ENCODE measurements around the gene ERN2. TPM values are rescaled to one million over a fixed set of nuclear protein-coding genes. Genes with fewer than 3 reads are reported as not detected.
A peak's percentile ranks its signal among the peaks of the same experiment; 100 is the strongest.

The ERN2 gene
- total RNA-seq, 6 experiments from 2014 or later = not detected

GRCh38 chr16:23640931-23641765 lies 71.9 kb downstream of the ERN2 start, which contains the start of the genes DCTN5 and PALB2:
Gene DCTN5, plus strand, starts transcription at chr16:23641466. Its CDS starts 77 bp downstream, at chr16:23641543.
Gene PALB2, minus strand, starts transcription at chr16:23641310. Its CDS starts 153 bp downstream, at chr16:23641157.
- no peak for TF ChIP-seq CTCF (IDR thresholded peaks at IDR 0.05)
- Mint-ChIP-seq H3K9me3 (no peaks in the 10 kb centered on the region), H3K4me3 (peak within 1 kb of the TSS; percentile 100), H3K27me3 (ENCODE audit: insufficient read depth) (peaks cover 1% of the 10 kb centered on the region), H3K27ac (peak within 1 kb of the TSS; percentile 96), H3K4me1 (ENCODE audit: low read depth) (peaks cover 25% of the 10 kb centered on the region), H3K36me3 (ENCODE audit: low read depth) (peaks cover 47% of the 10 kb centered on the region)
- peak; percentile 94 for DNase-seq

GRCh38 chr16:23640615-23640930 lies 72.4 kb downstream of the ERN2 start:
- Mint-ChIP-seq H3K4me3 (peak overlapping the region; percentile 100), H3K9me3 (no peaks in the 10 kb centered on the region), H3K27ac (peak overlapping the region; percentile 96), H3K27me3 (ENCODE audit: insufficient read depth) (peaks cover 1% of the 10 kb centered on the region; the same call in 1 of the 2 replicates), H3K4me1 (ENCODE audit: low read depth) (peaks cover 23% of the 10 kb centered on the region), H3K36me3 (ENCODE audit: low read depth) (peaks cover 46% of the 10 kb centered on the region)
- TF ChIP-seq CTCF (IDR thresholded peaks at IDR 0.05) = no peak
- no peak for DNase-seq

Other genes with a start within 250 kb of the ERN2 start
- gene GGA2, start 202.7 kb downstream of the ERN2 start, total RNA-seq (2021; fragmentation: NEBNext Ultra II Directional; extraction: Animal tissue kit (Norgen Biotek cat#: 25700)) = 10 to 100 TPM; 28.1 to 38.0 (median 35.7) TPM
- gene EARS2, start 155.9 kb downstream of the ERN2 start, total RNA-seq (2021; fragmentation: NEBNext Ultra II Directional; extraction: Animal tissue kit (Norgen Biotek cat#: 25700)) = 10 to 100 TPM; 22.1 to 30.8 (median 27.0) TPM
- gene UBFD1, start 155.5 kb downstream of the ERN2 start, total RNA-seq (2021; fragmentation: NEBNext Ultra II Directional; extraction: Animal tissue kit (Norgen Biotek cat#: 25700)) = 100 to 1,000 TPM in 3 of 6 experiments, 10 to 100 TPM in 3; 94.1 to 130 (median 99.2) TPM
- gene NDUFAB1, start 116.9 kb downstream of the ERN2 start, total RNA-seq (2021; fragmentation: NEBNext Ultra II Directional; extraction: Animal tissue kit (Norgen Biotek cat#: 25700)) = 100 to 1,000 TPM in 1 of 6 experiments, 10 to 100 TPM in 5; 79.4 to 101 (median 89.0) TPM
- gene PALB2, start 71.9 kb downstream of the ERN2 start, total RNA-seq (2021; fragmentation: NEBNext Ultra II Directional; extraction: Animal tissue kit (Norgen Biotek cat#: 25700)) = 10 to 100 TPM; 10.5 to 13.9 (median 12.2) TPM
- 10 to 100 TPM; 70.5 to 80.9 (median 76.4) TPM for gene DCTN5, start 71.8 kb downstream of the ERN2 start, total RNA-seq (2021; fragmentation: NEBNext Ultra II Directional; extraction: Animal tissue kit (Norgen Biotek cat#: 25700))
- gene PLK1, start 34.3 kb downstream of the ERN2 start, total RNA-seq (2021; fragmentation: NEBNext Ultra II Directional; extraction: Animal tissue kit (Norgen Biotek cat#: 25700)) = 100 to 1,000 TPM in 2 of 6 experiments, 10 to 100 TPM in 4; 40.5 to 105 (median 97.2) TPM
- gene CHP2, start 41.8 kb upstream of the ERN2 start, total RNA-seq (2021; fragmentation: NEBNext Ultra II Directional; extraction: Animal tissue kit (Norgen Biotek cat#: 25700)) = not detected
- not detected for gene PRKCB, start 122.8 kb upstream of the ERN2 start, total RNA-seq (2021; fragmentation: NEBNext Ultra II Directional; extraction: Animal tissue kit (Norgen Biotek cat#: 25700))

All from HFFc6 (cell line).